Measurements from ENCODE around the gene TSPAN18.

DNA sequence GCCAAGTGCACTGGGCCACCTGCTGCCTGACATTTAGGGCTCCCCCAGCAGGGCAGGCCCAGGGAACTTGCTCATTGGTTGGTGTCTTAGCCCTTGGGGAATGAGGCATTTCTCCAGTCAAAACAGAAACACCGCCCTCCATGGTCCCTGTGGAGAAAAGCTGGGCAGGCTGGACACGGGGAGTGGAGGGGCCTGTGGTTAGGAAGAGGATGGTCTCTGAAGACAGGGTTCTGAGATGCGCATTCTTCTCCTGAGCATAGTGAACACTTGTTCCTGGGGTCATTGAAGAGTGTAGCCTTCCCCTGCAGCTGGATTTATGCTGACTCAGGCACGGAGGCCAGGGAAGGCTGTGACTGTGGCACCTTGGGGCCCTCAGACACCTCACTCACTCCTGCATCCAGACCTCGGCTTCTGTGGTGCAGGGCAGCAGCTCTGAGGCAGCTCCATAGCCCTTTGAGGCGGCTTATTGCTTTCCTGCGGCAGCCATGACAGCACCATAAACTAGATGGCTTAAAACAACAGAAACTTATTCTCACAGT lies 8.2 kb downstream of the TSPAN18 start:
- no peak for TF ChIP-seq ZNF274 (IDR thresholded peaks at IDR 0.05; ENCODE audit: low read depth, low read length)
- no peak for TF ChIP-seq SUZ12 (IDR thresholded peaks at IDR 0.05; ENCODE audit: extremely low read depth, insufficient read depth, insufficient read length)
- no peak for TF ChIP-seq YY1 (IDR thresholded peaks at IDR 0.05; ENCODE audit: insufficient read depth, insufficient read length)
